Muscle of arm (tissue), 12 donors: ENCODE data around the gene AMBRA1. TPM values are rescaled to one million over a fixed set of nuclear protein-coding genes. Genes with fewer than 3 reads are reported as not detected.

Experiments
- DNase-seq: peaks from one replicate; pipeline ENCODE4 v3.0.0-alpha.2; 2013
- polyA plus RNA-seq, 12 donors: library from polyadenylated mRNA; unstranded; fragments of 120-200 nt; gene quantifications; one replicate each; pipeline ENCODE4 v1.2.1, GENCODE V29; 2013; ENCODE audit not compliant: insufficient read length in 12 of 12

Gene AMBRA1
- polyA plus RNA-seq, 12 donors = 10.8 to 20.0 (median 11.9) TPM; not detected in 1

GRCh38 chr11:46444305-46444704 is 149.5 kb downstream of the AMBRA1 start:
- no peak for DNase-seq

- no peak for DNase-seq
Observed at GRCh38 chr11:46438211-46438610, 155.6 kb downstream of the AMBRA1 start.

- no peak for DNase-seq
Observed at GRCh38 chr11:46437122-46437689, 156.6 kb downstream of the AMBRA1 start.

GRCh38 chr11:46436113-46436512 is 157.7 kb downstream of the AMBRA1 start:
- no peak for DNase-seq

GRCh38 chr11:46435679-46436078 is 158.1 kb downstream of the AMBRA1 start:
- DNase-seq = no peak

- no peak for DNase-seq
Observed at GRCh38 chr11:46431211-46431610, 162.6 kb downstream of the AMBRA1 start.

- DNase-seq = no peak
Observed at GRCh38 chr11:46429717-46430116, 164.1 kb downstream of the AMBRA1 start.

- DNase-seq = no peak
Observed at GRCh38 chr11:46427364-46427763, 166.5 kb downstream of the AMBRA1 start.

GRCh38 chr11:46426233-46426991 is 167.4 kb downstream of the AMBRA1 start:
- no peak for DNase-seq

- DNase-seq = no peak
Observed at GRCh38 chr11:46422588-46422987, 171.2 kb downstream of the AMBRA1 start.

- no peak for DNase-seq
Observed at GRCh38 chr11:46421257-46421880, 172.5 kb downstream of the AMBRA1 start.

GRCh38 chr11:46420513-46420912 is 173.3 kb downstream of the AMBRA1 start:
- DNase-seq = no peak

GRCh38 chr11:46418751-46419150 is 175.1 kb downstream of the AMBRA1 start:
- DNase-seq = no peak

- no peak for DNase-seq
Observed at GRCh38 chr11:46417711-46418110, 176.1 kb downstream of the AMBRA1 start.

- DNase-seq = no peak
Observed at GRCh38 chr11:46414879-46415278, 178.9 kb downstream of the AMBRA1 start.

GRCh38 chr11:46414466-46414796 is 179.4 kb downstream of the AMBRA1 start:
- DNase-seq = no peak

- DNase-seq = no peak
Observed at GRCh38 chr11:46413760-46414465, 179.9 kb downstream of the AMBRA1 start.

GRCh38 chr11:46410021-46410420 is 183.8 kb downstream of the AMBRA1 start:
- no peak for DNase-seq

- no peak for DNase-seq
Observed at GRCh38 chr11:46408407-46408986, 185.3 kb downstream of the AMBRA1 start.

- no peak for DNase-seq
Observed at GRCh38 chr11:46407635-46408034, 186.2 kb downstream of the AMBRA1 start.

- no peak for DNase-seq
Observed at GRCh38 chr11:46404476-46405017, 189.3 kb downstream of the AMBRA1 start.
